Measurements from ENCODE around the gene AHRR.

DNA sequence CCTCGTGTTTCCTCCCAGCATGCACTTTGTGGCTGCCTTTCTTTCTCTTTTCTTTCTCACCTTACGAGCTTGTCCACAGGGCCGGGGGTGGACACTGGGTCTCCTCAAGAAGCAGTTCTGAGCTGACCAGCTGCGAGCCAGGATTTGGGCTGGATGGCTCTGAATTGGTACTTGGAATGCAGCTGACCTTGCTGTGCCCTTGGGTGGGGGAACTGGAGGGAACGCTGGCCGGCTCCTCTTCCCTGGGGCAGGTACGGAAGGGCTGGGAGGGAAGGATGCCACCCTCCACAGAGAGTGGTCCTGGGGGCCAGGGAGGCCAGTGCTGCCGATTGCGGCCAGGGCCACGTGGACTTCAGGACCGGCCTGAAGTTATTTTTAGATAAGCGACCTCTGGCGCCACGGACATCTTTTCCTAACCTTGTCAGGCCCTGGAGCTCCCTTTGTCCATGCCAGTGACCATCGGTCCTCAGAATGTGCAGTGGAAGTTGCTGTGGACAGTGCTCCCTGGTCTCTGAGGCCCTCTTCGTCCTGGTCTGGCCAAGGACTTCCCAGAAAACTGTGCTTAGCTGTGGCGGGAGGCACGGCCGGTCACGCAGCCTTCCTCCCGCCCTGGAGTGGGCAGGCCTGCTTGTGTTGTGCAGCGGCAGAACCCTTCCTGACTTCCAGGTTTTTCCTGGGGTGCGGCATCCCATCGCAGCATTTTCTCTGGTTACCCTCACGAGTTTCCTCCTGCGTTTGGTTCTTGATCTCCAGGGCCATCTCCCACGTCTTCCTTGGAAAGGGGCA, 13.5 kb upstream of the AHRR start:
- TF ChIP-seq, protein P1, sequence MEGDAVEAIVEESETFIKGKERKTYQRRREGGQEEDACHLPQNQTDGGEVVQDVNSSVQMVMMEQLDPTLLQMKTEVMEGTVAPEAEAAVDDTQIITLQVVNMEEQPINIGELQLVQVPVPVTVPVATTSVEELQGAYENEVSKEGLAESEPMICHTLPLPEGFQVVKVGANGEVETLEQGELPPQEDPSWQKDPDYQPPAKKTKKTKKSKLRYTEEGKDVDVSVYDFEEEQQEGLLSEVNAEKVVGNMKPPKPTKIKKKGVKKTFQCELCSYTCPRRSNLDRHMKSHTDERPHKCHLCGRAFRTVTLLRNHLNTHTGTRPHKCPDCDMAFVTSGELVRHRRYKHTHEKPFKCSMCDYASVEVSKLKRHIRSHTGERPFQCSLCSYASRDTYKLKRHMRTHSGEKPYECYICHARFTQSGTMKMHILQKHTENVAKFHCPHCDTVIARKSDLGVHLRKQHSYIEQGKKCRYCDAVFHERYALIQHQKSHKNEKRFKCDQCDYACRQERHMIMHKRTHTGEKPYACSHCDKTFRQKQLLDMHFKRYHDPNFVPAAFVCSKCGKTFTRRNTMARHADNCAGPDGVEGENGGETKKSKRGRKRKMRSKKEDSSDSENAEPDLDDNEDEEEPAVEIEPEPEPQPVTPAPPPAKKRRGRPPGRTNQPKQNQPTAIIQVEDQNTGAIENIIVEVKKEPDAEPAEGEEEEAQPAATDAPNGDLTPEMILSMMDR (conservative IDR thresholded peaks at IDR 0.05; ENCODE audit: low read depth, low read length): no peak
- TF ChIP-seq RAD21 (IDR thresholded peaks at IDR 0.05; ENCODE audit: low read length) (no peak), CEBPB (IDR thresholded peaks at IDR 0.05; ENCODE audit: low read depth, low read length) (no peak), POLR2A (IDR thresholded peaks at IDR 0.05; ENCODE audit: low read depth, low read length) (no peak), MAFK (IDR thresholded peaks at IDR 0.05; ENCODE audit: low read depth, low read length) (no peak), MAZ (IDR thresholded peaks at IDR 0.05; ENCODE audit: borderline replicate concordance, low read depth, low read length) (no peak)
